COLO668 (cell line): ENCODE measurements around the gene AKAP7.
"Not testable (repeated sequence)": the region's sequence is repeated elsewhere in the genome, so short reads cannot be mapped to it uniquely, and the experiment has no call there.

Experiments
- DNase-seq: peaks from one replicate; lab custom pipeline; 2025; ENCODE audit not compliant: unreplicated experiment; lab: John Stamatoyannopoulos, UW

The AKAP7 gene

DNA sequence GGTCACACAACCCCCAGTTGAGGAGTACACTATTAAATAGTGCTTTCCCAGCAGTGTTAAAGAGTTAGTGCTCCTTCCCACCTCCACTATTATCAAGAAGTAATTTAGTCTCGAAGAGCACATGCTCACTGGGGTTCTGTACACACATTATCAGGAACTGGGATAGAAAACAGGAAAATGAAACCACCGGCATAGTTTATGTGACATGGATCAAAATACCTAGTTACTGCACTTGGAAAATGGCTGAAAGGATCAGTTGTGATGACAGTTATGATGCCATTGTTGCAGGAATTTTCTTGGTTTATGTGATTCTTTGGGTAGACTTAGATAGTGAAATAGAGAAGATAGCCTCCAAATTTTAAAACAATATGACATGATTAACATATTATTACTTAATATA, 152.9 kb downstream of the AKAP7 start:
- no peak for DNase-seq

- DNase-seq: no peak
Observed at GRCh38 chr6:131290955-131291354, 155.7 kb downstream of the AKAP7 start.

DNA sequence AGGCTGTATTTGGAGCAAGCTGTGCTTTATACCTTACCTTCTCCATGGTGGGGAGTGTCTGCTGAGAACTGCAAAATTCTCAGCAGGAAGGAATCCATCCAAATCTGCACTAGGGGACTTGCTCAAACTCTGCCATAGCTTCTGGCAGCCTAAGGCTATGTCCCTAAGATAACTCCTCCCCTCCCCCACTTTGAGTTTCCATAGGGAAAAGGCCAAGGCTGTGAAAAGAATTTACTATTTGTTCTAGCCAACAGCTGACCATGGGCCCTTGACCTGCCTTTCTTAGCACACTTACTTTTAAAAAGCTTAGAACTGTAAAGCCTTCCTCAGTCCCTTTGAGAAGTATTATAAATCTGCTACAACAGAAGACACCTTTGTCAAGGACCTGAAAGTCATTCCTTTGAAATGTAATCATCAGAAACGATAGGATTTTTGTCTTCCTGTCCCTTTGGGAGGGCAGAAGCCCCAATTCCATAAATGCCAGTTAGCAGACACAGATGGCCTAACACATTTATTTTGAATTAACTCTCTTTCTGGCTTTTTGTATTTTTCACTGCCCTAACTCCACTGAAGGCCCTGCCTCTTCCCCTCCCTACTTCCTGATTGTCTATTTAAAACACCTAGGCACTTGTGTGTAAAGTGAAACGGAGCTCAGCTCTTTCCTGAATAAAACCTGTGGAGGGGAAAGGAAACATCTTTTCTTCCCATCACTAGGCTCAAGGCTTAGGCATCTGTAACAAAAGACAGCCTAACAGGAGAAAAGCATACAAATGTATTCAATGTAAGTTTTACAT, 157.1 kb downstream of the AKAP7 start:
- DNase-seq: no peak

DNA sequence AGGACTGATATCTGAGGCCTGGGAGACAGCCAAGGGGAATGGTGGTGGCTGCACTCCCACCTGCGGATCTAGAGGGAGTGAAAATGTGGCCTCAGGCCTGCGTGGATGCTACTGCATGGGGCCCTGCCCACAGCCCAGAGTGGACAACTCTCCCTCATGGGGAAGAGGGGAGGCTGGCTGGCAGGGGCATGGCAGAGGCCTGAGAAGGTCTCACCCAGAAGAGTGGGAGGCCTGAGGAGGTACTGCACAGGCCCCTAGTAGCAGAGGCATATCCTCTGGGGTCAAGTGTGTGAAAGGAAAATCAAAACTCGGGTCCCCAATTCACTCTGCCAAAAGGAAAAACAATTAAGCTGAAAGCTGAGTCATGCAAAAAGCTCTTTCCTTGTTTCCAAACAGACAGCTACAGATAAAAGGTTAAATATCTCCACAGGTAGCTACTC, 158.2 kb downstream of the AKAP7 start:
- DNase-seq: no peak

- no peak for DNase-seq
Observed at GRCh38 chr6:131295081-131295480, 159.8 kb downstream of the AKAP7 start.

DNA sequence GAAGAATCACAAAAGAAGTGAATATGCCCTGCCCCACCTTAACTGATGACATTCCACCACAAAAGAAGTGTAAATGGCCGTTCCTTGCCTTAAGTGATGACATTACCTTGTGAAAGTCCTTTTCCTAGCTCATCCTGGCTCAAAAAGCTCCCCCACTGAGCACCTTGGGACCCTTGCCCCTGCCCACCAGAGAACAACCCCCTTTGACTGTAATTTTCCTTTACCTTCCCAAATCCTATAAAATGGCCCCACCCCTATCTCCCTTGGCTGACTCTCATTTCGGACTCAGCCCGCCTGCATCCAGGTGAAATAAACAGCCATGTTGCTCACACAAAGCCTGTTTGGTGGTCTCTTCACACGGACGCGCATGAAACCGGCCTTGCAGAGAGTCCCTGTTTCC, 165.6 kb downstream of the AKAP7 start:
- DNase-seq: not testable (repeated sequence)

- DNase-seq: no peak
Observed at GRCh38 chr6:131303338-131303930, 168.2 kb downstream of the AKAP7 start.

GRCh38 chr6:131305037-131305850, 170.0 kb downstream of the AKAP7 start:
- no peak for DNase-seq

- no peak for DNase-seq
Observed at GRCh38 chr6:131309437-131309836, 174.2 kb downstream of the AKAP7 start.

GRCh38 chr6:131314838-131315237, 179.6 kb downstream of the AKAP7 start:
- DNase-seq: no peak

DNA sequence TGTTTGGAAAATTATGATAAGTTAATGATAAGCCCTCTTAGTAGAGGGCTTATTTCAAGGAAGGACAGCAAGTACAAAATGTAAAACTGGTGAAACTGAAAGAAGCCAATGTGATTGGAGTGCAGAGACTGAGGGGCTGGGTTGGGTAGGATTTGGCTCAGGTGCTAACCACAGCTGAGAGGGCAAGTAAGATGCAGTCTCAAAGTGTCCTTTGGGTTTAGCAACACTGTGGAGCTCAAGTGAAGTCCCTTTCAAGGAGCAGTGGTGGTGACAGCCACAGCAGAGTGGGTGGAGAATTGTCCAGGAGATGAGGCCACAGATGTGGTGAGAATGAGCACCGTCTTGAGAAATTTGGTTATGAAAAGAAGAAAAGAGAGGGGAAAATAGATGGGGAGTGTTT, 181.4 kb downstream of the AKAP7 start:
- no peak for DNase-seq

- no peak for DNase-seq
Observed at GRCh38 chr6:131317516-131317915, 182.2 kb downstream of the AKAP7 start.

- no peak for DNase-seq
Observed at GRCh38 chr6:131321589-131321988, 186.3 kb downstream of the AKAP7 start.

DNA sequence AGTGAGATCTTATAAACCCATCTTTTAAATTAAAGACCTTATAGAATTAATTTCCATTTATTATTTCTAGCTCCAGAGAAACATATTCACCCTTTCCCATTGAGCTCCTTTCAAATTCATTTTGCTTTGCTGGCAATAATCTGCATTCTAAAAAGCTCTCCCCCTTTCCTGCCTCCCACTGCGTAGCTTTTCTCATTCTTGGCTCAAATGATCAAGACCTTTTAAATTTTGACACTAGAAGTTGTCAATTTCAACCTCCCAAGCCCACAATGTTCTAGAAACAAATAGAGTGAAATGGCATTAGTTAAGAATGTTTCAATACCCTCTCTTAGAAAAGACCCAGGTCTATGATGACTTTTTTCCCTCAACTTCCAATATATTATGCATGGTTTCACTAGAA, 186.9 kb downstream of the AKAP7 start:
- no peak for DNase-seq

DNA sequence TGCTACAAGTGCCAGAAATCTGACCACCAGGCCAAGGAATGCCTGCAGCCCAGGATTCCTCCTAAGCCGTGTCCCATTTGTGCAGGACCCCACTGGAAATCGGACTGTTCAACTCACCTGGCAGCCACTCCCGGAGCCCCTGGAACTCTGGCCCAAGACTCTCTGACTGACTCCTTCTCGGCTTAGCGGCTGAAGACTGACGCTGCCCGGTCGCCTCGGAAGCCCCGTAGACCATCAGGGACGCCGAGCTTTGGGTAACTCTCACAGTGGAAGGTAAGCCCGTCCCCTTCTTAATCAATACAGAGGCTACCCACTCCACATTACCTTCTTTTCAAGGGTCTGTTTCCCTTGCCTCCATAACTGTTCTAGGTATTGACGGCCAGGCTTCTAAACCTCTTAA, 190.4 kb downstream of the AKAP7 start:
- DNase-seq: not testable (repeated sequence)

- DNase-seq: not testable (repeated sequence)
Observed at GRCh38 chr6:131328727-131329126, 193.5 kb downstream of the AKAP7 start.

DNA sequence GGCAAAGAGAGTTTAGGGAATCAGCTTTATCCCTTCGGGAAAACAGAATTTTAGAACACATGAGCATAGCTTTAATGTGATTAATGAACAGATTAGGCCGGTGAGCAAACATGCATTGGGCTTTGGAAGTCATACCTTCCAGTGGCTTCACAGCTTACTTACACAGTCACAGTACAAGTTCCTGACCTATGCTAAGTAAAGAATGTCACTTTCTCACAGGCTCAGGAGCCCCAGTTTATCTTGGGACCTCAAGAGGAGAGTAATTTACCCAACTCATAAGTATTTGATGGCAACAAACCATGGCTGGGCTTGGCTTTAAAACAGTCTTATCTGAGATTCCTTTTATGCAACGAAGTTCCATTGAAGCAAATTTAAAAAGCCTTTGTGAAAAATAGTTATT, 195.9 kb downstream of the AKAP7 start:
- DNase-seq: no peak

DNA sequence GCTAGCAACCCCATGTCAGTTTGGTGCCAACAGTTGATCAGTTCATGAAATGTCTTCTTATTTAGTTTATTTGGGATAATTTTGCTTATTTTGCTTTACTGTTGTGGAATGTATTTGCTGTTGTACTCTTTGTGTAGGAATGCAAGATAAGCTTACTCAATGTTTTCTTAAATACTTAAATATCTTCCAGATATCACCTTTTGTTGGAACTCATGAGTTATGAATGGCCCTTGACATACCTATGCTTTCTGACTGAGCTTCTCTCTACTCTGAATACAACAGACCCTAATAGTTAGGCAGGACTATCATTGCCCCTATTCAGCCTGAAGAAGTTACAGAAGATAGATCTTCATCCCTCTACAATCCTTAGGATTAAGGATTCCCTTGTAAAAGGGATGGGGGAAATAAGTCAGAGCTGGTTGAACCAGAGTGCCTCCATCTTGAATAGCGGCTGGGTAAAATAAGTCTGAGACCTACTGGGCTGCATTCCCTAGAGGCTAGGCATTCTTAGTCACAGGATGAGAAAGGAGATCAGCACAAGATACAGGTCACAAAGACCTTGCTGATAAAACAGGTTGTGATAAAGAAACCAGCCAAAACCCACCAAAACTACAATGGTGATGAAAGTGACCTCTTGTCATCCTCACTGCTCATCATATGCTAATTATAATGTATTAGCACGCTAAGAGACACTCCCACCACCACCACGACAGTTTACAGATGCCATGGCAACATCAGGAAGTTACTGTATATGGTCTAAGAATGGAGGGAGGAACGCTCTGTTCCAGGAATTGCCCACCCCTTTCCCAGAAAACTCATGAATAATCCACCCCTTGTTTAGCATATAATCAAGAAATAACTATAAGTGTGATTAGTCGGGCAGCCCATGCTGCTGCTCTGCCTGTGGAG, 196.9 kb downstream of the AKAP7 start:
- DNase-seq: no peak
